Endometrium (tissue), 2 donors: ENCODE data around the gene PDSS2.
"Not testable (repeated sequence)": the region's sequence is repeated elsewhere in the genome, so short reads cannot be mapped to it uniquely, and the experiment has no call there.

Source experiments
- FAIRE-seq: peaks from 2 replicates; lab custom pipeline; 2012; peaks lifted over from hg19 to GRCh38; lab: Jason Lieb, UNC
- donor health status: control.
- donor health status: control.

The PDSS2 gene

GRCh38 chr6:107321793-107322192, 137.6 kb downstream of the PDSS2 start:
- no peak for FAIRE-seq

- FAIRE-seq: no peak
Observed at GRCh38 chr6:107319906-107320530, 139.3 kb downstream of the PDSS2 start.

- FAIRE-seq: peak; percentile 82
Observed at GRCh38 chr6:107318100-107318736, 141.1 kb downstream of the PDSS2 start.

DNA sequence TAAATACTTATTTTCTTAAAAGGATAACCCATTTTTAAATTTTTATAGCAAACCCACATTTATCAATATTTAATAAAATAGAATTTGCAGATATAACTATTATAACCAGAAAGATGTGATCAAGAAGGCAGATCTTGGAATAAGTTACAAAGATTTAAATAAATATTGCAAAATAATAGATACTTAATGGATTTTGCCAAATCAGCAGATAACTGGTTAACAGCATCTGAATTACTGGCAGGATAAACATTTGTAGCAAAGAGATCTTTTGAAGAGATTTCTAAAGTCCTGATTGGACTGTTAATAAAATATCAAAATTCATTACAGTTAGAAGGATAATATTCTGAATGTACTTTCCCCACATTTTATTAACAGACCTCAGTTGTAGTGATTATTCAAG, 144.2 kb downstream of the PDSS2 start:
- no peak for FAIRE-seq

- peak; percentile 12 for FAIRE-seq
Observed at GRCh38 chr6:107314531-107314939, 144.8 kb downstream of the PDSS2 start.

DNA sequence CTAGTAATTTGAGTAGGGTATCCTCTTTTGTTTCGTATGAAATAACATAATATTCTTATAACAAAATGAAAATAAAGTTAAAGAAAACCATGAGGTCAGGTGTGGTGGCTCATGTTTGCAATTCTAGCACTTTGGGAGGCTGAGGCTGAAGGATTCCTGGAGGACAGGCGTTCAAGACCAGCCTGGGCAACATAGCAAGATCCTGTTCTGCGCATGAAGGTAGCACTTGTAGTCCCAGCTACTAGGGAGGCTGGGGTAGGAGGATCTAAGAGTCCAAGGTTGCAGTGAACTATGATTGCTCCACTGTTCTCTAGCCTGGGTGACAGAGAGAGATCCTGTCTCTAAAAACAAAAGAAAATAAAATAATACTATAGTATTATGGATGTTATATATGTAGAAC, 145.6 kb downstream of the PDSS2 start:
- no peak for FAIRE-seq

DNA sequence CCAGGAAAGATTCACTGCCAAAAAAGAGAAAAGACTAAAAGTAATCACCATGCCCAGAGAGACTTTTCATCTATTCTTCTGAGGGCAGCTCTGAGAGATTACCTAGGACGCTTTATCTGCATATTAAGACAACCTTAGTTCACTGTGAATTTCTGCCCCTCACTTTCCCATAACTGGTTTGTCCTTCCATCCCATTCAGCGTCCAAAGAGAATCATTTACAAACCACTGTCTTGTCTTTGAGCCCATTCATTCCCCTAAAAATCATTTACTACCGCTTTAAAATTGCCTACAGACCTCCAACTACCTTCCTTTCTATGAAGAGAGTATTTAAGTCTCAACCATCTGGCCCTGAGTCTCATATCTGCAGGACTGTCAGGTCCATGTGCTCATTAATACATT, 149.0 kb downstream of the PDSS2 start:
- FAIRE-seq: no peak

DNA sequence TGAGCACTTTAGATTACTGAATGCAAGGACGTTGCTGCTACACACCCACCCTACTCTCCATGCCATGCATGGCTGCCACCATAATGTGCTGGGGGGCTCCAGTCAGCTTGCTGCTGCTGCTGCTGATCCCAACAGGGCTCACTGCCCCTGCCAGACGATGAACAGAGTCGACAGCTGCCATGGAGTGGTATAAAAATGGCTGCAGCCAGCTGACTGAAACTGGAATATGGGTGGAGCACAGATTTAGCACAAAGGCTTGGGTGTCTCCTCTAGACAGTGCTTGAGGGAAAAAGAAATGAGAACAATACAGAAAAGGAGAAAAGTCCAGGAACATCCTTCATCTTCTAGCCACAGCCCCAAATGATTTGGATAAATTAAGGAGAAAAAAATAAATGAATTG, 150.7 kb downstream of the PDSS2 start:
- FAIRE-seq: no peak

DNA sequence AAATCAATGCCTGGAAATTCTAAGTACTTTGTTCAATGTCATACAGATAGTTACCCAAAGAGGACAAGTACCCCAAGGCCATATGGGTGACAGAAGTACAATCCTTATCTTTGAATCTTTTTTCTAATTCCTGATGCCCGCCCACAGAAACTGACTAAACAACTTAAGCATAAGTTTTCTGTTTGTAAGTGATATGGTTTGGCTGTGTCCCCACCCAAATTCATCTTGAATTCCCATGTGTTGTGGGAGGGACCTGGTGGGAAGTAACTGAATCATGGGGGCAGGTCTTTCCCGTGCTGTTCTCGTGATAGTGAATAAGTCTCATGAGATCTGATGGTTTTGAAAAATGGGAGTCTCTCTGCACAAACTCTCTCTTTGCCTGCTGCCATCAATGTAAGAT, 153.4 kb downstream of the PDSS2 start:
- not testable (repeated sequence) for FAIRE-seq

DNA sequence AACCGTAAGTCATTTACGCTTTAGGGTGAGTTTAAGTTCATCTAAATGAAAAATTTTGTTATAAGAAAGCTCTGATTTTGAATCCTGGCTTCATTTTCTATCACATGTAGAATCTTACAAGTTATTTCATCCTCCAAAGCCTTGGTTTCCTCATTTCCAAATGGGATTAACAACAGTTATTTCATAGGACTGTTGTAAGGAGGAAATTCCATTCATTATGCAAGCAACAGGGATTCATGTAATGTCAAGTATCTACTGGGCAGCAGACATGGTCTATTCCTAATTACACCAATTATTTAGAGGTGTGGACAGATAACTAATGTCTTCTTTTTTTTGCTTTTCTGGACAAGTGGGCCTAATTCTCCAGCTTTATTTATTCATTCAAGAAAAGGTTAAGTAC, 154.0 kb downstream of the PDSS2 start:
- FAIRE-seq: no peak

- no peak for FAIRE-seq
Observed at GRCh38 chr6:107304421-107305025, 154.8 kb downstream of the PDSS2 start.

DNA sequence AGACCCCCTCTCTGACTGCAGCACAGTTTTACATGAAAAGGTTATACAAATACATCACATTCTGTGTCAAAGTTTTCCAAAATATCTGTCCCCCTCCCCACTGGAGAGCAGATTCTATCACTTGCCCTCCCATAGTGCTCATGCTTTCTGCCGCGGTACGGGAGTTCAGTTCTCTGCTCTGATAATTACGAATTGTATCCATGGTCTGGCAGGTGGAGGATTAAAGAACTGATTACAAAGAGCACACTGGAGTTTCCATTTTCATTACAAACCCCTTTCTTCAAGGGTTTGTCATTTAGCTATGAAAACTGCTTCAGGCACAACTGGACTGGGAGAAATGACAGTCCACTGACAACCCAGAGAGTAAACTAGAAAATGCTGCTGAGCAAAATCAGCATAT, 166.0 kb downstream of the PDSS2 start:
- no peak for FAIRE-seq

DNA sequence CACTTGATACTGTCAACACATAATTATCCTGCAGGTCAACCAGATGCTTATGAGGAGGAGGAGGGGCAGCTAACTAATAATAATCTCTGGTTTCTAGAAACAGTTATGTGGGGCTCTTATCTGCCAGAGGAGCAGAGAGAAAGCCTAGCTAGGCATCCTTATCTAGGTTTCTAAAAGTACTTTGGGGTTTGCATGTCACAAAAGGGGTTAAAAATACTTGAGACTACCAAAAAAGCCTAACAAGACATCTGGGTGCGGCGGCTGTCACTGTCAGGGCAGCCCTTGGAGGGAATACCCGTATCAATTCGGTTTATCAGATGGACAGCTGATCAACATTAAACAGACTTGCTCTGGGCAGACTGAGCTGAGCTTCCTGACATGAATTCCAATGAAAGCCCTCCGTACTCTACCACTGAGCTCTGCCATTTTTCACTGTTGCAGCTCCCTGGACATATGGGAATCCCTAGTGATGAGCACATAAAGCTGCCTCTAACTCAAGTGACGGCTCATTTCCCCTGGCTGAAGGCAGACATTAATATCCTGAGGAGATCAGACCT, 166.6 kb downstream of the PDSS2 start:
- no peak for FAIRE-seq

GRCh38 chr6:107290491-107290890, 168.9 kb downstream of the PDSS2 start:
- no peak for FAIRE-seq

GRCh38 chr6:107289258-107289657, 170.1 kb downstream of the PDSS2 start:
- not testable (repeated sequence) for FAIRE-seq

DNA sequence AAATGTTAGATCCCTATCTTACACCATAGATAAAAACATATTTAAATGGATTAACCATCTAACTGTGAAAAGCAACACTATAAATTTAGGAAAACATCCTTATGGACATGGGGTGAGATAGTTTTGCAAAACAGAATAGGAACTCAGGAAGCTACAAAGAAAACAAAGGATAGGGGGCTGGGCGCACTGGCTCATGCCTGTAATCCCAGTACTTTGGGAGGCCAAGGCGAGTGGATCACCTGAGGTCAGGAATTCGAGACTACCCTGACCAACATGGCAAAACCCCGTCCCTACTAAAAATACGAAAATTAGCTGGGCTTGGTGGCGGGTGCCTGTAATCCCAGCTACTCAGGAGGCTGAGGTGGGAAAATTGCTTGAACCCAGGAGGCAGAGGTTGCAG, 173.7 kb downstream of the PDSS2 start:
- FAIRE-seq: not testable (repeated sequence)

- no peak for FAIRE-seq
Observed at GRCh38 chr6:107284805-107285204, 174.6 kb downstream of the PDSS2 start.

DNA sequence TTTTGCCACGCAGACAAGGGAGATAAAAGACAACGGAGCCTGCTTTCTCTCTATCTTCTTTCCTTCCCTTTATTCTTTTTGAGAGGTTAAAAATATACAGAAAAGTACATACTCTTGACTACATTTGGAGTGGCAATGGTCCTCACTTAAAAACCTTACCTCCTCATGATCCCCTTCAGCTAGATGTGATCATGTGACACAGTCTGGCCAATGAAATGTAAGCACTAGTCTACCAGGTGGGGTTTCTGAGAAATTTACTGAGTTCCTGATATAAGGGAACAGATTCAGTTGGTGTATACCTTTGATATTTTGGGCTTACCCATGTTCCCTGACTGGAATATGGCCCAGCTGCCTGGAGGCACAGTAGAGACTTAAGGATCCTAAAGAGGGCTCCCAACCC, 178.6 kb downstream of the PDSS2 start:
- no peak for FAIRE-seq

- not testable (repeated sequence) for FAIRE-seq
Observed at GRCh38 chr6:107280001-107280400, 179.4 kb downstream of the PDSS2 start.

DNA sequence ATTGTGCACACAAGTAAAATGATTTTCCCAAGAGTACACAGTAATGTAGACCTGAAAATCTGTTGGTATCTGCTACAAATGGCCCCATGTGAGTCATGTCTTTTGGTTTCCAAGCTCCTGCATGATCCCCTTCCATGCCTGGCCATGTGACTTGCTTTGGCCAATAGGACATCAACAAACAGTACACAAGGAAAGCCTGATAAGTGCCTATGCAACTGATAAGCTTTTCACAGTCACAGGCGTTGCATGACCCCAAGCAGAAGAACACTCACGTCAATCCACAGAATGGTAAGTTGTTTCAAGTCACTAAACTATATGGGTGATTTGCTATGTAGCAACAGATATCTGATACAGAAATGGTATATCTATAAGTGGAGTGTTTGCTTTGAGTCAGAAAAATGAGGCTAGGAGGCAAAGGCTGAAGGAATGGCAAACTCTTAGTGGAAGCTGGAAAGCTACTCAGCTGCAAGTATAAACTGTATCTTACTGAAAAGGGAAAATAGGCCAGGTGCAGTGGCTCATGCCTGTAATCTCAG, 184.0 kb downstream of the PDSS2 start:
- FAIRE-seq: no peak

DNA sequence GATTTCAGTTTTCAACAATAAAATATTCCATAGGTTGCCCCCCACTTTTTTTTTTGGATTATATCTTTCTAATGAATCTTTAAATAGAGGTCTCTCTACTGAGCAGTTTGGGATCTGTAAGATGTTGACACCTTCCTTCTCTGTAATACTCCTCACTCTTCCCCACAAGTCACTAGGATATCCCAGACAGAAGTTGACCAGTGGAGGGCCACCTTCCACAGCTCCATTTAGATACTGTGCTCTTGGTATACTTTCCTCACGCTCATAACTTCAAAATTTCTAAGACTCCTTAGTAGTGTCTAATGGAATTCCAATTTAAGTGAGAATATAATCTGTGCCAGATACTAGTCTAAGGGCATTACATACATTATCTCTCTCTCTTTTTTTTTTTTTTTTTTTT, 185.1 kb downstream of the PDSS2 start:
- FAIRE-seq: no peak

GRCh38 chr6:107272246-107272645, 187.1 kb downstream of the PDSS2 start:
- FAIRE-seq: no peak

DNA sequence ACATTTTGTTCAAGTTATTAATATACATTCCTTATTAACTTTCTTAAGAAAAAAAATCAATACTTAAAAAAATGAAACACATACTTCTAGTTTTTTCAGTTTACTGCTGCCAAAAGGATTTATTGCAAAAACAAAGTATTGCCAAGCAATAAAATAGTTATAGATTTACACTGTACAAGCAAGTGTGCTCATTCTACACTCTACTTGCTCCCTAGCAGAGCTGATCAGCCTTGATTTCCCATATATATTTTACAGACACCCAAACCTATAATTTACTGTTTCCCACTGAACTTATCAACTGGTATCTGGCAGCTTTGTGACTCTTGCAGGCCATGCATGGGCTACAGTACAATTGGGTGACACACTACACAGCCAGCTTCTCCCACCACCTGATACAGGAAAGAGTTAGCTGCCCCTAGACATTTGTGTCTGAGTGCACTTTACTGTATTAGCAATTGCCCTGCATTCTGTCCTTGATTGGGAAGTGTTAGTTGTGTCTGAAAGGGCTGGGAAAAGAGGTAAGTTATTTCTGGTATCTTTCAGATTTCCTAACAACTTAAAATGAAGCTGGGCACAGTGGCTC, 188.1 kb downstream of the PDSS2 start:
- FAIRE-seq: no peak
